ENCODE data around the gene ELMO3.
A peak's percentile ranks its signal among the peaks of the same experiment; 100 is the strongest.

The ELMO3 gene, protein sequence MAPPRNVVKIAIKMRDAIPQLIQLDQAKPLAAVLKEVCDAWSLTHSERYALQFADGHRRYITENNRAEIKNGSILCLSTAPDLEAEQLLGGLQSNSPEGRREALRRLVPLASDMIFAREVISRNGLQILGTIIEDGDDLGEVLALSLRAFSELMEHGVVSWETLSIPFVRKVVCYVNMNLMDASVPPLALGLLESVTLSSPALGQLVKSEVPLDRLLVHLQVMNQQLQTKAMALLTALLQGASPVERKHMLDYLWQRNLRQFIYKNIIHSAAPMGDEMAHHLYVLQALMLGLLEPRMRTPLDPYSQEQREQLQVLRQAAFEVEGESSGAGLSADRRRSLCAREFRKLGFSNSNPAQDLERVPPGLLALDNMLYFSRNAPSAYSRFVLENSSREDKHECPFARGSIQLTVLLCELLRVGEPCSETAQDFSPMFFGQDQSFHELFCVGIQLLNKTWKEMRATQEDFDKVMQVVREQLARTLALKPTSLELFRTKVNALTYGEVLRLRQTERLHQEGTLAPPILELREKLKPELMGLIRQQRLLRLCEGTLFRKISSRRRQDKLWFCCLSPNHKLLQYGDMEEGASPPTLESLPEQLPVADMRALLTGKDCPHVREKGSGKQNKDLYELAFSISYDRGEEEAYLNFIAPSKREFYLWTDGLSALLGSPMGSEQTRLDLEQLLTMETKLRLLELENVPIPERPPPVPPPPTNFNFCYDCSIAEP

DNA sequence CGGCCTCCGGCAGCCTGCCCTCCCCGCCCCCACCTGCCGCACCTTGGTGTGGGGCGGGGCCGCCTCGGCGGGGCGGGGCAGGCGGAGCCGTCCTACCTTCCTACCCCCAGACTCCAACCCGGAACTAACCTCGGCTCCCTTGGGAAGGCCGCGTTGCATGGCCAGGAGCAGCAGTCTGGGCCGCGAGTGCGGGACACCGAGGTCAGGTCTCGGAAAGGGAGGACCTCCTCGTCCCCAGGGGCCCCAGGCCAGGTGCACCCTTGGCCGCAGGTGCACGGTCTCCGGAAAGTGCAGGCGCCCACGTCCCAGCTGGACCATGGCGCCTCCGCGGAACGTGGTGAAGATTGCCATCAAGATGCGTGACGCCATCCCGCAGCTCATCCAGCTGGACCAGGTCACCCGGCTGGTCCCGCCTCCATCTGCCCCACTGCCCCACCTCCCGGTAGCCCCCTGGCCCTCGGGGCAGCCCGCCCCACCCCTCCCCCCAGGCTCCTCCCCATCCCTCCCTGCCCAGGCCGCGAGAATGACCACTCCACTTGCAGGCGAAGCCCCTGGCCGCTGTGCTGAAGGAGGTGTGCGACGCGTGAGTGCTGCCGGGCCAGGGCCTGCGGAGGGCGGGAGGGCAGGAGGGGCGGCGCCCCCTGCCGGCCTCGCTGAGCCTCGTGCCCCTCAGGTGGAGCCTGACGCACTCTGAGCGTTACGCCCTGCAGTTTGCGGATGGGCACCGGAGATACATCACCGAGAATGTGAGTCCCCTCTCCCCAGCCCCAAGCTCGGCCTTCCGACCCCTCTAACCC, at the start of gene ELMO3:
Gene ELMO3 (plus strand): TSS at position 121 of the 797 bp plus-strand sequence. CDS start 196 bp downstream, at position 317.
- no peak within 1 kb of the TSS for H3K4me3 ChIP-seq (ENCODE audit: low read depth, low read length)
- DNase-seq (ENCODE audit: low read depth), result no peak

DNA sequence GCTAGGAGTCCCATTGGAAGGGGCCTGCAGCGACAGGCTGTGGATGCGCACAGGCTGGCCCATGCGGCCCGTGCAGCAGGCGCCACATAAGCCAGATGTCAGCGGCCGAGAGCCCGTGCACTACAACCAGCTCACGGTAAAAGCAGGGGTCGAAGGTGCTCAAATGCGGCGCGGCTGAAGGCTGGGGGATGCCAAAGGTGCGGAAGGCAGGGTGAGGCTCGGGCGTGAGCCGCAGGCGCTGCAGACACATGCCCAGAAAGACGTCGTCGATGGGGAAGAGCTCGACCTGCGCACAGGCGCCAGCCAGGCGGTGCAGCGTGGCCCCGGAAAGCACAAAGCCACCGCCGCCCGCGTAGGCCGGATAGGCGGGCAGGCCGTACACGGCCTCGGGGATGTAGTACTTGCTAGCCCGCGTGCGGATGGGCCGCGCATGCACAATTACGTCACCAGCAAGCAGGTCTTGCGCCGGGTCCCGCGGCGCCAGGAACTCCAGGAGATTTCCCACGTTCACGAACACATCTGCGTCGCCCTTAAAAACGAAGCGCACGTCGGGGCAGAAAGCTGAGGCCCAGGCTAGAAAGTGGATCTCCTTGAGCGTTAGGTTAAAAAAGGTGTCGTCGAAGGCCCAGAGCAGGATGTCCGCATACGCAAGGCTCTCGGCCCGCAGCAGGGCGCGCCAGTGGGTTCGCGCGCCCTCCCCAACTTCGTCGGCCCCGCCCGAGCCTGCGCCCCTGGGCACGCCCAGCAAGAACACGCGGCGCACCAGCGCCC, 49.5 kb upstream of the ELMO3 start:
- DNase-seq (ENCODE audit: low read depth), result no peak
- H3K4me3 ChIP-seq (ENCODE audit: low read depth, low read length), result peak overlapping the region; percentile 67

DNA sequence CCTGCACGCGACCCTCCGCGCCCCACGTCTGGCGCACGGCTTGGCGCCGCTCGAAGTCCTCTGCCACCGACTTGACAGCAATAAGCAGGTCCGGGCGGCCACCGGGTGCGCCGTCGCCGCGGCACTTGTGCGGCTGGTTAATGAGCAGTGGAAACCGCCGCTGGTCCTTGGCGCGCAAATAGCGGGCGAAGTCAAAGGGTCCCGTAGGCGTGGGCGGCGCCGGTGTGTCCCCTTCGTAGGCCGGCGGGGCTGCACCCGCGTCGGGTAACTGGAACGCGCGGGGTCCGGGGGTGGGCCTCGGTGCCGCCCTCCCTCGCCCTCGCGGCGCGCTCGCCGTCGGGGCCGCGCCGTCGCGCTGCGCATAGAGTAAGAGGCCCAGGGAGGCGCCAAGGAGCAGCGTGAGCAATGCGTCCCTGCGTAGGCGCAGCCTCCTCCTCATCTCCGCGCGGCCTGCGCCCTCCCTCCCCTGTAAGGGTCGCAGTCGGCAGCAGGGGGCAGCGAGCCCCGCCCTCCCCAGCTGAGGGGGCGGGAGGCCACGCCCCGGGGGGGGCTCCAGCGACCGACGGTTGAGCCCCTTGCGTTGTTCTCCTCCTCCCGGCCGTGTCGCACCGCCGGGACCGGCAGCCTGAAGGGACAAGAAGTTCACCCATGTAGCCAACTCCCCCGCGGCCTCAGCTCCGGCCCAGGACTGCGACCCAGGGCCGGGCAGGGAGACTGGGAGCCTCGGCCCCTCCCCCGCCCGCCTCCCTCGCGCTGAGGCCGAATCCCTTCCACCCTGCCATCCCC, 48.7 kb upstream of the ELMO3 start:
- no peak for DNase-seq (ENCODE audit: low read depth)
- H3K4me3 ChIP-seq (ENCODE audit: low read depth, low read length), result peak overlapping the region; percentile 67

DNA sequence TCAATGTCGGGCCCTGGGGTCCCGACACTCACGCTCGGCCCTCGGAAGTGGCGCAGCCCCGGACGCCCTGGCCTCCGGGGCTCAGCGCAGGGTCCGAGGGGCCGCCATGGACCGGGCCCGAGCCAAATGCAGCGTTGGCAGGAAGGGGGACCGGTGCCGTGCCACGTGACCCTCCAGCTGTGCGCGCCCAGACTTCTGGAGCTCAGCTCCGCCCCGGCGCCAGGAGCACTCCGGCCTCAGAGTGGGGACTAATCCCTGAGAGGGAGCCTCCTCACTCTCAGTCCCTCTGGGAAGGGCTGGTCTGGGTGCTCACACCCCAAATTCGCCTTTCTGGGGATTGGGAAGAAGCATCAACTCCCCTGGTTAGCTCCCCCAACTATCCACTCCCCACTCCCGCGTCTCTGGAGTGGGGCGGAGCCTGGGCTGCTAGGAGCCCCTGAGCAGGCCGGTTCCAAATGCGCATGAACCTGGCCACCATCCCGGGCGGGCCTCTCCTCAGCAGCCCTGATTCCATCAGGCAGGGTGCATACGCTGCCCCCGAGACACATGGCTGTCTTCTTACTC, 48.0 kb upstream of the ELMO3 start, which contains the start of gene B3GNT9:
Gene B3GNT9 (minus strand): TSS at position 166 of the 564 bp plus-strand sequence. CDS start 513 bp downstream, outside the sequence.
- H3K4me3 ChIP-seq (ENCODE audit: low read depth, low read length), result peak within 1 kb of the TSS; percentile 67

DNA sequence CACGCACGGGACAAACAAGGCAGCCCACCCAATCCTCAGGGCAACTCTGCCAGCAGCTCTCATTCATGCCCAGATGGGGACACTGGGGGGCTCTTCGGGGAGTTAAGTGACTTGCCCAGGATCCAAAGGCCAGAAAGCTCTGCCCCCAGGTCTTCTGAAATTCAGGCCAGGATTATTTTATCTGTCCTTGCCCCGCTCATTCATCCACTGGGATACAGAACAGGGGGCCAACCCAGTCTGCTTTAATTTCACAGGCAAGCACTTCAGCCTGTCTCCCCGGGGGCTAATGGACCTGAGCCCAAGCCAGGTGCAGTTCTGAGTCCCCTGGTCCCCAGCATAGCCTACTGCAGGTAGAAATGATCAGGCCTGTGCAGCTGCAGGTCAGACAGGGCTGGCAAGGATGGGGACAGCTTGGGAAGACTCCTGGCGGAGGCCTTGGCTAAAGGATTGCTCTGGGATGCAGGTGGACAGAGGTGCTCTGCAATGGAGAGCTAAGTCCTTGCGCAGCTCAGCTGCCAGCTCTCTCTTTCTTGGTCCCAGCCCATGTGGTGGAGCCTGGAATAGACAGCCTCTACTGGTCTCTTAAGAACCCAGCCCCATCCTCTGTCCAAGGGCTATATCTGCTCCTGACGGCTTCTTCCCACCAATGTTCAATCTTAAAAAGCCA, 47.4 kb upstream of the ELMO3 start:
- DNase-seq (ENCODE audit: low read depth), result no peak
- peak overlapping the region; percentile 67 for H3K4me3 ChIP-seq (ENCODE audit: low read depth, low read length)

More for the DNA sequence above, 48.0 kb upstream of the ELMO3 start, which contains the start of gene B3GNT9:
- DNase-seq (ENCODE audit: low read depth), result no peak

DNA sequence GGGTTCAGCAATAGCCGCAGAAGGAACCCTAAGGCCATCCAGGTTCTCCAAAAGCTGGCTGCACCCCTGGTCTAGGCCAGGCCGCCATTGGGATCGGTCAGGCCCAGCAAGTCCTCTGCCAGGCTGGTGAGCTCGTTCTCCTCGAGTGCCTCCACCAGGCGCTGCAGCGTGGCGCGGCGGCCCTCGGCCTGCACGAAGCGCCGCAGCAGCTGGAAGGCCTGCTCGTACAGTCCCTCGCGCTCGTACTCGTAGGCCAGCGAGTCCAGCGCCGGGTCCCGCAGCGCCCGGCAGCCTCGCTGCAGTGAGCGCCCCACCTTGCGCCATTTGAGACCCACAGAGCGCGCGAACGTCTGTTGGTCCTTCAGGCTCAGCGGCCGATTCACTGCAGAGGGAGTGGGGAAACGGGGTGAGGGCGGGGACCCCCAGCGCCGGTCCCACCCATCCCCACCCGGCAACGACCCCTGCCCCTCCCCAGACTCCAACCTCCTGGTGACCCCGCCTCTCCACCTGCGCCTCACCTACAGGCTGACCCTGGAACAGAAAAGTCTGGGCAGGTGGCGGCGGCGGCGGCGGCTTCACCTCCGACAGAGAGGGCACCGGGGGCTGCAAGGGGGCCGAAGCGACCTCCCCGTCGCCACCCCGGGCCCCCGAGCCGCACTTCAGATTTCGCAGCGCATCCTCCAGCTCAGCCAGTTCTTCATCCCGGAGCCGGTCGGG, 44.2 kb upstream of the ELMO3 start:
- H3K4me3 ChIP-seq (ENCODE audit: low read depth, low read length), result no peak overlapping the region
- DNase-seq (ENCODE audit: low read depth), result no peak

DNA sequence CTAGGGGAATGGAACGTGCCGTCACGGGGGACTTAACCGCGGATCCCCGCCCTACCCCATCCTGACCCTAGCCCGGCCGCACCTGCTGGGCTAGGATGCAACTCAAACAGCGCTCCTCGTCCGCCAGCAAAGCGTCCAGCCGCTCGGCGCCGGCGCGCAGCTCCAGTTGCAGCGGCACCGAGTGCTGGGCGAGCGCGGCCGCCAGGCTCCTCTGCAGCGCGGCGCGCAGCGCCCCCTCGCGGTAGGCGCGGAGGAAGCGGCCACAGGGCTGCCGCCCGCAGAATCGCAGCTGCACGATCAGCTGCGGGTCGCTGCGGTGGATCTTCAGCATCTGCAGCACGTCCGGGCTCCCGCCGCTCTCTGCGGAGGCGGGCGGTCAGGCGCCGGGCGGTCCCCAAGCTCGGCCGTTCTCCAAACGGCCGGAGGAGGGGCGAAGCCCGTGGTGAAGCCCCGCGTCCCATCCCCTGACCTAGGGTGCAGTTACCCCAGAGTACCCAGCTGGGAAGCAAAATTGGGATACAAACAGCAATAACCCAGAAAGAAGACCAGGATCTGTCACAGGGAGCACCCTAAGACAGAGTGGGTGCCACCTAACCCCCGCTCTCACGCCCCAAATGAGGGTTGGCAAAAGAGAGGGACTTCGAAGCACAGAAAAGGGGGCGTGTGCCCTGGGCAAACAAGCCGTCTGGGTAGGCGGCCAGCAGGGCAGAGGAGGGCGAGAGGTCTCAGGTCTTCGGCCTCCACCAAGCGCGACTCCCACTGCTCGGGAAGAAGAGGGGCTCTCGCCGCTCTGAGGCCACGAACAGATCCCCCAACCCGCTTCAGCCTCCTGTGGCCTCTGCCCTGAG, 43.4 kb upstream of the ELMO3 start:
- H3K4me3 ChIP-seq (ENCODE audit: low read depth, low read length), result no peak overlapping the region
- DNase-seq (ENCODE audit: low read depth), result no peak

DNA sequence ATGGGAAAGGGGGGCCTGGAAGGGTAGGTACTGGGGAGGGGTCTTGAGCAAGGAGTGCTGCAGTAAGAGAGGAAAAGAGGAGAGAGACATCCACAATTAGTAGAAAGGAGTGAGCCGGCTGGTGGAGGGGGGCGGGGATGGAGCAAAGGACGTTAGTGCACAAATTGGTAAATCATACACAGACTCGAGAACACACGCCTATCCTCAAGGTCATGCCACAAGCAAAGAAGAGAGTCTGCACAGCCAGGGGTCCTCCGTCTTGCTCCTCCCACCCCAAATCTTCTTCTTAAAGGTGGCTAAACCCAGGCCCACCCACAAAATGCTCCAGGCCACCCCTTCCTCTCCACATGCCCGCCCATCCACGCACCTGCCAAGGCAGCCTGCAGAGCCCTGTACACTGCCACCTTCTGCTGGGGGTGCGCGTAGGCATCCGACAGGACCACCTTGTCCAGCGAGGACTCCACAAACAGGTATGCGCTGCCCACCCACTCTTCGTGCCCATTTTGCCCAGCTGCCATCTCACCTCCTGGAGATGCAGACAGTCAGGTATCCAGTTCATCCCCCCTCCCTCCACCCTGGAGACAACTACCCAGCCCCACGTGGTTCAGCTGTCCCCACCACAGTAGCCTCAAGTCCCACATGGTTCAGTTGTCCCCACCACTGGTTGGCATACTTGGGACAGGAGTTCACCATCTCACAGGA, 42.6 kb upstream of the ELMO3 start:
- DNase-seq (ENCODE audit: low read depth), result no peak
- no peak overlapping the region for H3K4me3 ChIP-seq (ENCODE audit: low read depth, low read length)

DNA sequence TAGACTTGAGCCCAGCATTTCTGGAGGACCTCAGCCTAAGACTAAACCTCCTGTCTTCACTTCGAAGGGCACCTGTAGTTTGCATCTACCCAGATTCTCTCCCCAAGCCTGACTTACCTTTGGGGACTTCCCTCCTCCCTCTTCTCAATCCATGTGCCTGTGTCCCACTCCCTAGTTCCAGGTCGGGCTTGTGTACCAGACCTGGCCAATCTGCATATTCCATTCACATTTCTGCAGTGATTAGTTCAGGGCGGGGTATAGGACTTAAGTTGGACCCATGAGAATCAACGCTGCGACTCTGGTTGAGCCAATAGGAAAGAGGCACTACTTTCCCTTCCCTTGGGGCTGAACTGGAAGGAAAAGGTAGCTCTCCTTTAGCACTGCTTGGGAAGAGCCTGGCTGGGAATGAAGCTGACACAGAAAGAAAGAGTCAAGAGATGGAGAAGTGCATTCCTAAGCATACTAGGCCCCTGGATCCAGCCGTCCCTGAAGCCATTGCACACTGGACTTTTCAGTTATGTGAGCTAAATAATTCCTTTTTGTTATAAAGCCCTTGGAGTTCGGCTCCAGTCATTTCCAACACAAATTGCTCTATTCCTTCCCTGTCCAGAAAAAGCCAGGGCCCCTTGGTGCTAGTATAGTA, 41.7 kb upstream of the ELMO3 start:
- no peak for DNase-seq (ENCODE audit: low read depth)
- no peak overlapping the region for H3K4me3 ChIP-seq (ENCODE audit: low read depth, low read length)

DNA sequence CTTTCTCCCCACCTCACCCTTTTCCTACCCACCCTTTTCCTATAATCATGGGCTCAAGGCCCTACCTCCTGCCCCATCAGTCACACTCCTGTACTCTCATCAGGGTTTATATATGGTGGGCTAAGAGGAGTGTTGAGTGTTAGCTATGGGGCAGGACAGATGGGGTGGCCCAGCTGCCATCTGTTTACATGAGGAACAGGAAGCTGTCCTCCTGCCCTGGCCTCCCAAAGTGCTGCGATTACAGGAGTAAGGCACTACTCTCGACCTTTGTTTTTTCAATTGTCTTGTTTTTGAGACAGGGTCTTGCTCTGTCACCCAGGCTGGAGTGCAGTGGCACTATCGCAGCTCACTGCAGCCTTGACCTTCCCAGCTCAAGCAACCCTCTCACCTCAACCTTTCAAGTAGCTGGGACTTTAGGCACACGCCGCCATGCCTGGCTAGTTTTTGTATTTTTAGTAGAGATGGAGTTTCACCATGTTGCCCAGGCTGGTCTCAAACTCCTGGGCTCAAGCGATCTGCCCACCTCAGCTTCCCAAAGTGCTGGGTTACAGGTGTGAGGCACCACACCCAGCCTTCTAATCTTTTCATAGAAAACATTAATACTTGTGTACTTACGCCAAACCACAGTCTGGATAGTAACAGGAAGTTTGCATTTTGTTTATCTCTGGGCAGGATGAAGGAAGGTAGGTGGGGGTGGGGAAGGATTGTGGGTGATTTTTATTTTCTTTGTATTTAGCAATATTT, 40.9 kb upstream of the ELMO3 start:
- DNase-seq (ENCODE audit: low read depth), result no peak

DNA sequence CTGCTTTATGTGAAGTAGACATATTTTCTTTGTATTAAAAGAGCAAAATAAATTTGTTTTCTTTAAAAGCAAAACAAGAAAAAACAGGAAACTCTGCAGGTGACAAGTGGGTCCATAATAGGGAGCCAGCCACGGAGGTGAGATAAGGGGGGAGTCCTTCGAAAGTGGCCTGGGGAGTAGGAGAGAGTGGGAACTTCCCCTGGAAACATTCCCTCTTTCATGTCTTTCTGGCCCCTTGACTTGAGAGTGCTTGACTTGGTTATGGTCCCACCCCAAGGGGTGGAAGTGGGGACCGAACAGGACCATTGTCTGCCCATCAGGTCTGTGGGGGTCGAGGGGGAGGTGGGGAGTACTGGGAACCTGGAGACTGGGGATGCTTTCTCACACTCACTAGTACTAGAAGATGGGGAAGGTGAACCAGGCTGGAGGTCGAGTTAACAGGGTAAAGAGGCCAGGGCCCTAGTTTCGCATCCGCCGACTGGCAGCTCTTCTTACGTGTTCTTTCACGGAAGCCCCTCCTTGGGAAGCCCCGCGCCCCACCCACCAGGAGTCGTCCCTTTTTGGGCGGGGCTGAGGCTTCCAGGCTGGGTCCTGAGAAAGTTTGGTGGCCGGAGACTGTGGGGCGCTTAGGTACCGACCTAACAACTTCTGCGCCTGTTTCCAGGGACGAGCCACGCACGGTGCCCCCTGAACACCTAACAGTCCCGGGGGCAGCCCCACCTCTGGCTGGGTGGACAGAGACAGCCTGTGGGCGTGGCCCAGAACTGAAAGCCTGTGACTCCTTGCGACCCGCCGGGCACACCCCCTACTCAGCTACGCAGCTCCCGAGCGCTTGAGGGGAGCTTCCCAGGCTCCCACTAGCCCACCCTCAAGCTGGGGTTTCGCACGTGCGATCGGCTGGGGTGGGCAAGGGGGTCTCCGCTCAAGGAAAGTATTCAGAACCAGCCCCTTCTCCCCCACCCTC, 40.0 kb upstream of the ELMO3 start:
- DNase-seq (ENCODE audit: low read depth), result no peak
- peak overlapping the region; percentile 66 for H3K4me3 ChIP-seq (ENCODE audit: low read depth, low read length)

More for the DNA sequence above, 40.9 kb upstream of the ELMO3 start:
- no peak overlapping the region for H3K4me3 ChIP-seq (ENCODE audit: low read depth, low read length)

DNA sequence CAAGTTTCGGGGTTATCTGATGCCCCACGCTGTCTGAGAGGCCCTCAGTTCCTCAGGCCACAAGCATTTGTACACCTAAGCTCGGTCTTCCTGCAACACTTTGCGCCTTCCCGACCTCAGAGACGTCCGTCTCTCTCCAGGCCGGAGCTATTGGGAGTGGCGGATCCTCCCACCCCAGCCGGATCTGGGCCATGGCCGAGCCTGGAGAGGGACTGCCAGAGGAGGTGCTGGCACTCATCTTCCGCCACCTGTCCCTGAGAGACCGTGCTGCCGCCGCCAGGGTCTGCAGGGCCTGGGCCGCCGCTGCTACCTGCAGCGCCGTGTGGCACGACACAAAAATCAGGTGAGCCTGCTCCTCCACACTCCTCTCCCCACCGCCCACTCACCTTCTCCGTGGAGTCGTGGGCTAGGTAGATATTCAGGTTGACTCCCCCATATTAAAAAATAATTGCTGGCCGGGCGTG, 37.3 kb upstream of the ELMO3 start:
- DNase-seq (ENCODE audit: low read depth), result no peak
- H3K4me3 ChIP-seq (ENCODE audit: low read depth, low read length), result peak overlapping the region; percentile 66

DNA sequence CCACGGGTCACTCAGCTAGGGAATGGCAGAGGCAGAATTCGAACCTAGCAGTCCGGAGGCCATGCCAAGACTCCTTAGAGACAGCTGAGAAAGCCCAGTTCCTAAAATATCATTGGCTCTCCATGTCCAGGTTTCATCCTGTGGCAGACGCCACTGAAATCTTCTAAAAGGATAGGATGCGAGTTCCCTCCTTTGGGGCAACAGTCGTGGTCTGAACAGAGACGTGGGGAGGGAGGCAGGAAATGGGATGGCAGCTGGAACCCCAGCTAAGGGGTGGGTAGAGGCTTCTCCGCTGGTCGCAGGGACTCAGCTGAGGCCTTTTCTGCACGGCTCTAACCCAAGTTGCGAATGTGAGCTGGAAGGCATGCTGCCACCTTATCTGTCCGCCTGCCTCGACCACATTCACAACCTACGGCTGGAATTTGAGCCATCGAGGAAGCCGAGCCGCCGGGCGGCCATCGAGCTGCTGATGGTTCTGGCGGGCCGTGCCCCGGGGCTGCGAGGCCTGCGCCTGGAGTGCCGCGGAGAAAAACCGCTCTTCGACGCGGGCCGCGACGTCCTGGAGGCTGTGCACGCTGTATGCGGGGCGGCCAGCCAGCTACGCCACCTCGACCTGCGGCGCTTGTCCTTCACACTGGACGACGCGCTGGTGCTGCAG, 36.3 kb upstream of the ELMO3 start:
- no peak for DNase-seq (ENCODE audit: low read depth)
- no peak overlapping the region for H3K4me3 ChIP-seq (ENCODE audit: low read depth, low read length)

All from skeletal muscle cell (primary cell).